ENCODE results near the gene OR10V1. TPM values are rescaled to one million over a fixed set of nuclear protein-coding genes. Genes with fewer than 3 reads are reported as not detected.
"Not testable (repeated sequence)": the region's sequence is repeated elsewhere in the genome, so short reads cannot be mapped to it uniquely, and the experiment has no call there.

OR10V1 gene
- total RNA-seq, 1 donor from 2014 or later: not detected

DNA sequence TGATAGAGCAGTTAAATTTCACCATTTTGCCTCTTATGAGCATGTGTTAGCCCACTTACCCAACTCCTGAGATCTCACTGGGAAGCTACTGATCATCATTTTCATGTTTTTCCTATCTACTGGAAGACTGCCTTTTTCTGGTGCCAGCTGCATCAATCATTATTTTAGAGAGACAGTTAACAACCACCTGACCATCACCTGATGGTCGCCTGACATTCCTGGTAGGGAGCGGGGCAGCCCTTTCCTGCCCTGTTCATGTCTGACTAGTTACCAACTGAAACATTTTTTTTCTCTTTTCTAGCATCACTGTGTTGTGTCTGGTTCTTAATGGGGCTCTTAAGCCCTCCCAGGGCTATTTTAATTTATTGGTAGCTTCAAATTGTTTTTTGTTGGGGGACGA is 24.6 kb downstream of the OR10V1 start:
- no peaks in the 10 kb centered on the region for H3K4me1 Mint-ChIP-seq (ENCODE audit: low read depth, unreplicated experiment)
- H3K27ac Mint-ChIP-seq (ENCODE audit: unreplicated experiment): no peak overlapping the region
- no peaks in the 10 kb centered on the region for H3K27me3 Mint-ChIP-seq (ENCODE audit: unreplicated experiment)
- H3K4me3 Mint-ChIP-seq (ENCODE audit: unreplicated experiment): no peak overlapping the region
- no peaks in the 10 kb centered on the region for H3K36me3 Mint-ChIP-seq (ENCODE audit: unreplicated experiment)
- no peak for DNase-seq
- peaks cover 5% of the 10 kb centered on the region for H3K9me3 Mint-ChIP-seq (ENCODE audit: unreplicated experiment)
- TF ChIP-seq, protein P1, sequence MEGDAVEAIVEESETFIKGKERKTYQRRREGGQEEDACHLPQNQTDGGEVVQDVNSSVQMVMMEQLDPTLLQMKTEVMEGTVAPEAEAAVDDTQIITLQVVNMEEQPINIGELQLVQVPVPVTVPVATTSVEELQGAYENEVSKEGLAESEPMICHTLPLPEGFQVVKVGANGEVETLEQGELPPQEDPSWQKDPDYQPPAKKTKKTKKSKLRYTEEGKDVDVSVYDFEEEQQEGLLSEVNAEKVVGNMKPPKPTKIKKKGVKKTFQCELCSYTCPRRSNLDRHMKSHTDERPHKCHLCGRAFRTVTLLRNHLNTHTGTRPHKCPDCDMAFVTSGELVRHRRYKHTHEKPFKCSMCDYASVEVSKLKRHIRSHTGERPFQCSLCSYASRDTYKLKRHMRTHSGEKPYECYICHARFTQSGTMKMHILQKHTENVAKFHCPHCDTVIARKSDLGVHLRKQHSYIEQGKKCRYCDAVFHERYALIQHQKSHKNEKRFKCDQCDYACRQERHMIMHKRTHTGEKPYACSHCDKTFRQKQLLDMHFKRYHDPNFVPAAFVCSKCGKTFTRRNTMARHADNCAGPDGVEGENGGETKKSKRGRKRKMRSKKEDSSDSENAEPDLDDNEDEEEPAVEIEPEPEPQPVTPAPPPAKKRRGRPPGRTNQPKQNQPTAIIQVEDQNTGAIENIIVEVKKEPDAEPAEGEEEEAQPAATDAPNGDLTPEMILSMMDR (IDR thresholded peaks at IDR 0.05; ENCODE audit: partially characterized antibody, unreplicated experiment): no peak

GRCh38 chr11:59681260-59681725 is 32.4 kb downstream of the OR10V1 start:
- H3K36me3 Mint-ChIP-seq (ENCODE audit: unreplicated experiment); H3K9me3 Mint-ChIP-seq (ENCODE audit: unreplicated experiment); H3K4me1 Mint-ChIP-seq (ENCODE audit: low read depth, unreplicated experiment); H3K27me3 Mint-ChIP-seq (ENCODE audit: unreplicated experiment); H3K27ac Mint-ChIP-seq (ENCODE audit: unreplicated experiment); DNase-seq; H3K4me3 Mint-ChIP-seq (ENCODE audit: unreplicated experiment): not testable (repeated sequence)

DNA sequence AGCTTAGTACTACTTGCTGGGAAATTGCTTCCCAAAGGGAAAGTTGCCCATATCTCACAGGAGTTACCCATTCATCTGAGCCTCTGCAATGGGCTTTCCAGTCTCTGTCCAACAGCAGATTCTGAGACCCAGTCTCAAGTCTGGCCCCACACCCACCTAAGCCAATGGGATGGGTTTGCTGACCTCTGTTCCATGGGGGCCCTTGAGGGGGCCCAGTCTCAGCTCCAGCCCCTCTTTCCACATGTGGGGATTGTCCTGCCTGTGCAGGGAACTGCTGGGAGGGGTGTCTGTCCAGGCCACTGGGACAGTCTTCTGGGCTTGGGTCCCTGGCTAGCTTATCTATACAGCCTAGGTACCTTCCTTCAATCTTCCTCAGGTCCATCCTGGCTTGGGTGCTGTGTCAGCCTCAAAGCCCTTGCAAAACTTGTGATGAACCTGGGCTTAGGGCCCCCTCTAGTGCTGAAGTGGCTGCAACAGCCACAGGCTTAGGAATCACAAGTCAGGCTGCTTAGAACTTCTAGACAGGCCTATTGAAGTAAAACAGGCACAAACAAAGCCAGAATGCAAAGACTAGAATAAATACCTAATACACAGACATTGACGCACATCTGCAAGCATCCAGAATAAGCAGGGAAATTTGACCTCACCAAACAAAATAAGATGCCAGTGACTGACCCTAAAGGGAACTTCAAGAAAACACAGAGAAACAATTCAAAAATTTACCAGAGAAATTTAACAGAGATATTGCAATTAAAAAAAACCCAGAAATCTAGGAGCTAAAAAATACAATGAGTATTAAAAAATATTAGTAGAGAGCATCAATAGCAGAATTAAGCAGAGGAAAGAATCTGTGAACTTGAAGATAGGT is 33.1 kb downstream of the OR10V1 start:
- Mint-ChIP-seq H3K4me3 (ENCODE audit: unreplicated experiment) (no peak overlapping the region), H3K36me3 (ENCODE audit: unreplicated experiment) (no peaks in the 10 kb centered on the region), H3K9me3 (ENCODE audit: unreplicated experiment) (peaks cover 3% of the 10 kb centered on the region), H3K4me1 (ENCODE audit: low read depth, unreplicated experiment) (no peaks in the 10 kb centered on the region), H3K27ac (ENCODE audit: unreplicated experiment) (no peak overlapping the region), H3K27me3 (ENCODE audit: unreplicated experiment) (peaks cover 1% of the 10 kb centered on the region)
- TF ChIP-seq, protein P1 (IDR thresholded peaks at IDR 0.05; ENCODE audit: partially characterized antibody, unreplicated experiment): peak; percentile 48
- peak; percentile 63 for DNase-seq

- TF ChIP-seq, protein P1 (IDR thresholded peaks at IDR 0.05; ENCODE audit: partially characterized antibody, unreplicated experiment): no peak
- peaks cover 1% of the 10 kb centered on the region for H3K27me3 Mint-ChIP-seq (ENCODE audit: unreplicated experiment)
- peaks cover 3% of the 10 kb centered on the region for H3K9me3 Mint-ChIP-seq (ENCODE audit: unreplicated experiment)
- DNase-seq: no peak
- no peak overlapping the region for H3K4me3 Mint-ChIP-seq (ENCODE audit: unreplicated experiment)
- H3K36me3 Mint-ChIP-seq (ENCODE audit: unreplicated experiment): no peaks in the 10 kb centered on the region
- no peaks in the 10 kb centered on the region for H3K4me1 Mint-ChIP-seq (ENCODE audit: low read depth, unreplicated experiment)
- no peak overlapping the region for H3K27ac Mint-ChIP-seq (ENCODE audit: unreplicated experiment)
Measured at GRCh38 chr11:59679347-59679746, 34.3 kb downstream of the OR10V1 start.

DNA sequence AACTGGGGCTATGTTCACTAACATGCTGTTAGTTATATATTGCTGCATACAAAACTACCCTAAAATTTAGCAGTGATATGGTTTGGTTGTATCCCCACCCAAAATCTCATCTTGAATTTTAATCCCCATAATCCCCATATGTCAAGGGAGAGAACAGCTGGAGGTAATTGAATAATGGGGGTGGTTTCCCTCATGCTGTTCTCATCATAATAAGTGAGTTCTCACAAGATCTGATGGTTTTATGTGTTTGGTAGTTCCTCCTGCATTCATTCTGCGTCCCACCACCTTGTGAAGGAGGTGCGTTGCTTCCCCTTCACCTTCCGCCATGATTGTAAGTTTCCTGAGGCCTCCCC is 34.9 kb downstream of the OR10V1 start:
- TF ChIP-seq, protein P1 (IDR thresholded peaks at IDR 0.05; ENCODE audit: partially characterized antibody, unreplicated experiment): no peak
- Mint-ChIP-seq H3K9me3 (ENCODE audit: unreplicated experiment) (peaks cover 1% of the 10 kb centered on the region), H3K27me3 (ENCODE audit: unreplicated experiment) (peaks cover 1% of the 10 kb centered on the region), H3K4me1 (ENCODE audit: low read depth, unreplicated experiment) (no peaks in the 10 kb centered on the region), H3K27ac (ENCODE audit: unreplicated experiment) (no peak overlapping the region), H3K4me3 (ENCODE audit: unreplicated experiment) (no peak overlapping the region), H3K36me3 (ENCODE audit: unreplicated experiment) (no peaks in the 10 kb centered on the region)
- no peak for DNase-seq
